MCF 10A (cell line): ENCODE measurements around the gene GIMAP7. TPM values are rescaled to one million over a fixed set of nuclear protein-coding genes. Genes with fewer than 3 reads are reported as not detected.
"Not testable (repeated sequence)": the region's sequence is repeated elsewhere in the genome, so short reads cannot be mapped to it uniquely, and the experiment has no call there.

Source experiments
- BruUV-seq: library from RNA; stranded (reverse); fragments of 400-500 nt; replicated peaks from 2 replicates; lab custom pipeline; 2021; lab: Mats Ljungman, UMichigan
- CTCF ChIA-PET: fragments of 300-600 bp; sonication (Branson Sonifier 250); formaldehyde crosslinking; extraction: SDS; loops from one replicate; lab custom pipeline; 2021; ENCODE audit warnings: antibody characterized with exemption, inconsistent platforms; lab: Yijun Ruan, JAX
- POLR2A ChIA-PET: fragments of 300-600, 350-650 bp; sonication (Branson Sonifier 250); formaldehyde crosslinking; extraction: SDS; loops from one replicate; lab custom pipeline; 2020; ENCODE audit warnings: antibody characterized with exemption, inconsistent platforms; lab: Yijun Ruan, JAX
- DNase-seq: peaks from one replicate; pipeline ENCODE4 v3.0.0-alpha.2; 2018; ENCODE audit not compliant: unreplicated experiment
- H3K27ac Mint-ChIP-seq: one replicate; pipeline ENCODE4 v1.8.0; 2022; ENCODE audit warnings: mild to moderate bottlenecking, low read depth, mixed read lengths; ENCODE audit not compliant: unreplicated experiment
- H3K27me3 Mint-ChIP-seq: one replicate; pipeline ENCODE4 v1.8.0; 2022; ENCODE audit warnings: mixed read lengths; ENCODE audit not compliant: insufficient read depth, unreplicated experiment
- H3K36me3 Mint-ChIP-seq: one replicate; pipeline ENCODE4 v1.8.0; 2022; ENCODE audit warnings: mild to moderate bottlenecking, moderate library complexity, mixed read lengths; ENCODE audit not compliant: insufficient read depth, unreplicated experiment
- H3K4me1 Mint-ChIP-seq: one replicate; pipeline ENCODE4 v1.8.0; 2022; ENCODE audit warnings: mixed read lengths; ENCODE audit not compliant: insufficient read depth, unreplicated experiment
- H3K4me3 Mint-ChIP-seq: one replicate; pipeline ENCODE4 v1.8.0; 2022; ENCODE audit warnings: mild to moderate bottlenecking, moderate library complexity, mixed read lengths; ENCODE audit not compliant: unreplicated experiment
- H3K9me3 Mint-ChIP-seq: one replicate; pipeline ENCODE4 v1.8.0; 2022; ENCODE audit warnings: mixed read lengths; ENCODE audit not compliant: unreplicated experiment
- CTCF ChIP-seq: fragments of 200-600 bp; IDR thresholded peaks from one replicate; pipeline ENCODE4 v1.8.0; 2022; ENCODE audit warnings: antibody characterized with exemption, mild to moderate bottlenecking; ENCODE audit not compliant: unreplicated experiment
- intact Hi-C: fragments of 100-400 bp; cut with micrococcal nuclease; formaldehyde crosslinking; loops from 2 replicates; pipeline ENCODE4 v1.14.1; 2022
- total RNA-seq: library from RNA; stranded (reverse); gene quantifications from 2 replicates; pipeline ENCODE4 v1.2.3, GENCODE V29; 2022

GIMAP7 gene
- total RNA-seq, 1 experiment from 2014 or later: not detected

- no peak for TF ChIP-seq CTCF
- H3K4me3 Mint-ChIP-seq: no peak overlapping the region
- H3K27ac Mint-ChIP-seq: no peak overlapping the region
- BruUV-seq: no TSS peak
- no peaks in the 10 kb centered on the region for H3K9me3 Mint-ChIP-seq
- no peaks in the 10 kb centered on the region for H3K27me3 Mint-ChIP-seq
- intact Hi-C loops: no loop called here
- ChIA-PET CTCF (interaction anchor here (0.7 kb wide), 1 partner anchor 34 kb away, joined by 3 read pairs; no protein-coding TSS in a partner anchor), POLR2A (no interaction called here)
- peaks cover 14% of the 10 kb centered on the region for H3K4me1 Mint-ChIP-seq
- no peak for DNase-seq
- no peaks in the 10 kb centered on the region for H3K36me3 Mint-ChIP-seq
These were observed 37.6 kb upstream of the GIMAP7 start for GRCh38 chr7:150476819-150477631.

- Mint-ChIP-seq H3K27me3 (no peaks in the 10 kb centered on the region), H3K27ac (no peak overlapping the region), H3K36me3 (no peaks in the 10 kb centered on the region), H3K4me1 (peaks cover 14% of the 10 kb centered on the region), H3K9me3 (no peaks in the 10 kb centered on the region), H3K4me3 (no peak overlapping the region)
- intact Hi-C loops: no loop called here
- peak; percentile 31 for DNase-seq
- ChIA-PET POLR2A (interaction anchor here (0.5 to 1.0 kb wide), 2 partner anchors 13 to 547 kb away, joined by 3 read pairs; no protein-coding TSS in a partner anchor), CTCF (no interaction called here)
- no peak for TF ChIP-seq CTCF
- no TSS peak for BruUV-seq
These were observed 35.5 kb upstream of the GIMAP7 start for GRCh38 chr7:150479023-150479716.

- Mint-ChIP-seq H3K4me1 (peaks cover 14% of the 10 kb centered on the region), H3K9me3 (no peaks in the 10 kb centered on the region), H3K36me3 (no peaks in the 10 kb centered on the region), H3K27me3 (peaks cover 3% of the 10 kb centered on the region), H3K4me3 (no peak overlapping the region), H3K27ac (no peak overlapping the region)
- no peak for DNase-seq
- TF ChIP-seq CTCF: no peak
- ChIA-PET CTCF (interaction anchor here (0.6 to 0.8 kb wide), 3 partner anchors 56 to 837 kb away, joined by 3 to 4 read pairs (median 3); no protein-coding TSS in a partner anchor), POLR2A (no interaction called here)
- no TSS peak for BruUV-seq
- intact Hi-C loops: no loop called here
These were observed 33.3 kb upstream of the GIMAP7 start for GRCh38 chr7:150481186-150481920.

GRCh38 chr7:150481922-150482321 is 32.8 kb upstream of the GIMAP7 start:
- POLR2A ChIA-PET: no interaction called here

GRCh38 chr7:150483514-150483913 is 31.2 kb upstream of the GIMAP7 start:
- DNase-seq, H3K36me3 Mint-ChIP-seq, intact Hi-C loops, BruUV-seq, H3K9me3 Mint-ChIP-seq, CTCF ChIA-PET, H3K27ac Mint-ChIP-seq, POLR2A ChIA-PET, H3K4me3 Mint-ChIP-seq: not testable (repeated sequence)
- H3K4me1 Mint-ChIP-seq: peaks cover 13% of the 10 kb centered on the region
- H3K27me3 Mint-ChIP-seq: peaks cover 13% of the 10 kb centered on the region

More at GRCh38 chr7:150481922-150482321, 32.8 kb upstream of the GIMAP7 start:
- intact Hi-C loops: no loop called here
- H3K4me3 Mint-ChIP-seq: no peak overlapping the region
- no peak for TF ChIP-seq CTCF
- no TSS peak for BruUV-seq
- peaks cover 4% of the 10 kb centered on the region for H3K9me3 Mint-ChIP-seq
- DNase-seq: no peak
- H3K27ac Mint-ChIP-seq: no peak overlapping the region
- CTCF ChIA-PET: interaction anchor here (0.6 kb wide), 1 partner anchor 55 kb away, joined by 3 read pairs; no protein-coding TSS in a partner anchor
- H3K36me3 Mint-ChIP-seq: no peaks in the 10 kb centered on the region
- H3K27me3 Mint-ChIP-seq: peaks cover 9% of the 10 kb centered on the region
- peaks cover 14% of the 10 kb centered on the region for H3K4me1 Mint-ChIP-seq
